Tibial nerve (tissue), 4 donors: ENCODE data around the gene ERG. TPM values are rescaled to one million over a fixed set of nuclear protein-coding genes. Genes with fewer than 3 reads are reported as not detected.

Experiments used
- DNase-seq, 2 donors: peaks; one replicate each; pipeline ENCODE4 v3.0.0-alpha.2; 2019; ENCODE audit warnings: low spot score in 2 of 2
- H3K27ac ChIP-seq, 4 donors: fragments of 200-600 bp; sonication (generic) in 3 of 4; one replicate each; pipeline ENCODE4 v1.5.1; 2017 to 2019; ENCODE audit warnings: mild to moderate bottlenecking in 1 of 4
- H3K27me3 ChIP-seq, 2 donors: fragments of 200-600 bp; sonication (generic) in 1 of 2; one replicate each; pipeline versions ENCODE4 v1.5.1 to v1.6.0; 2017 to 2019
- H3K36me3 ChIP-seq, 3 donors: fragments of 200-600 bp; sonication (generic); one replicate each; pipeline ENCODE4 v1.5.1; 2018 to 2019
- H3K4me1 ChIP-seq, 4 donors: fragments of 200-600 bp; sonication (generic) in 3 of 4; one replicate each; pipeline ENCODE4 v1.5.1; 2017 to 2019
- H3K4me3 ChIP-seq, 4 donors: fragments of 200-600 bp; sonication (generic) in 3 of 4; one replicate each; pipeline ENCODE4 v1.5.1; 2017 to 2019; ENCODE audit warnings: mild to moderate bottlenecking in 1 of 4, moderate library complexity in 1 of 4
- H3K9me3 ChIP-seq, 4 donors: fragments of 200-600 bp; sonication (generic) in 3 of 4; one replicate each; pipeline ENCODE4 v1.5.1; 2017 to 2019
- CTCF ChIP-seq, 5 experiments: fragments of 200-600 bp in 3 of 5; fragments of 450-650 bp in 2 of 5; sonication (generic) in 3 of 5; IDR thresholded peaks; one replicate each; pipeline ENCODE4 v1.5.1; 2016 to 2019; ENCODE audit warnings: antibody characterized with exemption in 5 of 5, mild to moderate bottlenecking in 3 of 5, moderate library complexity in 2 of 5
- EP300 ChIP-seq, 2 donors: sonication (generic); formaldehyde crosslinking; IDR thresholded peaks; one replicate each; pipeline ENCODE4 v1.6.1; 2017; ENCODE audit warnings: antibody characterized with exemption in 2 of 2, mild to moderate bottlenecking in 1 of 2
- POLR2A ChIP-seq, 2 donors: fragments of 450-650 bp; IDR thresholded peaks; one replicate each; pipeline ENCODE4 v1.6.1; 2017; ENCODE audit warnings: antibody characterized with exemption in 2 of 2, mild to moderate bottlenecking in 2 of 2, moderate library complexity in 2 of 2
- WGBS, 2 donors: methylation state at CpG; one replicate each; pipeline ENCODE4 v1.1.5; 2018; 5-methylcytosine and 5-hydroxymethylcytosine counted together
- total RNA-seq, 4 donors: library from RNA; depleted of rRNA; stranded (reverse); fragments of >200 nt; gene quantifications; one replicate each; pipeline ENCODE4 v1.1.0, GENCODE V29; 2016

The ERG gene
- total RNA-seq, 4 donors from 2014 or later = 5.9 to 20.4 (median 17.6) TPM

DNA sequence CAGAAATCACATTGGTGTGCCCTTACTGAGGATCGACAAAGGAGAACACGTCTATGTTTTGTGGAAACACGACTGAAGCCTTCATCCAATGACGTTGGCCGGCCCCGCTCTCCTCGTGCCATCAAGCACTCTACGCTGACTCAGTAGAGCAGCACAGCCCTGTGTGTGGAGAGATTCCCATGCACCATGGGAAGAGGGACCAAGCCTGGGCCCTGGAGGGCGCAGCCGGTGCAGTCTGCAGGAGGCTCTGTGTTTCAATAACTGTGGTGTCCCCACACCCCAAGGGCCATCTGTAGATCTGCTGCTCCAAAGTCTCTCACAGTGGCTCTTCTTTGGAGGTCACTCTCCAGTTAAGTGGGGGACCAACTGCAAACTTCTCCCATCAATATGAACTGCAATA is 144.0 kb downstream of the ERG start:
- H3K4me1 ChIP-seq = peaks cover 0 to 16% (median 0%) of the 10 kb centered on the region in 4 donors
- no peak overlapping the region for H3K4me3 ChIP-seq
- no peaks in the 10 kb centered on the region for H3K9me3 ChIP-seq
- no peak for DNase-seq
- TF ChIP-seq POLR2A (IDR thresholded peaks at IDR 0.05) = no peak
- no peak for TF ChIP-seq CTCF (IDR thresholded peaks at IDR 0.05)
- WGBS, 2 donors = 89 to 95% methylated on average over 10 of the region's 10 CpGs
- no peaks in the 10 kb centered on the region for H3K27me3 ChIP-seq
- no peaks in the 10 kb centered on the region for H3K36me3 ChIP-seq
- no peak overlapping the region for H3K27ac ChIP-seq

- Histone ChIP-seq H3K27me3 (no peaks in the 10 kb centered on the region), H3K9me3 (no peaks in the 10 kb centered on the region), H3K36me3 (no peaks in the 10 kb centered on the region), H3K4me3 (no peak overlapping the region), H3K4me1 (peaks cover 0 to 16% (median 0%) of the 10 kb centered on the region in 4 donors), H3K27ac (no peak overlapping the region)
- TF ChIP-seq CTCF (IDR thresholded peaks at IDR 0.05) (peak; percentile 27 to 53 (median 45)), POLR2A (IDR thresholded peaks at IDR 0.05) (no peak)
- WGBS, 2 donors = 45 to 50% methylated on average over 6 of the region's 6 CpGs
- DNase-seq = peak; percentile 45 to 78
Observed at GRCh38 chr21:38352536-38353219, 145.6 kb downstream of the ERG start.

DNA sequence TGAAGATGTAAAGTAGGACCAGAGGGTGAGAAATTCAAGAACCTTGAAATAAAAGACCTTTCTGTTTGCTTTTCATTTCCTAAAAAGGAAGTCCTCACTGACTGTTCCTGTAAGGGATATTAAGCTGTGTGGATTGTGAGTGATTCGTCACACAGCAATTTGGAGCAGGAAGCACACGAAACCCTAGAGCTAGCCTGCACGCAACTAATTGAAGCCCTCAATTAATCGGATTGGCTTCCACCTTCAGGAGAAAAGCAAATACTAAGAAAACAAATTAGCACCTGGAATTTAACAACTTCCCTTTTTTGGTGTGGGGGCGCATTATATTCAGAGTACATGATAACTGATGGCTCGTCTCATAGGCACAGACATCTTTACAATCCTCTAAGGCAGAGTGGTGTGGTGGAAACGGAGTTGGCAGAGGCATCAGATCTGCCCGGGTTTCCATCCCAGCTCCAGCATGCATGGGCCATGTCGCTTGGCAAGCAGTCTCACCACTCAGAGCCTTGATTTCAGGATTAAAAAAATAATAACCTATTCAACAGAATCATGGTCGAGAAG is 146.2 kb downstream of the ERG start:
- Histone ChIP-seq H3K4me1 (peaks cover 0 to 16% (median 0%) of the 10 kb centered on the region in 4 donors), H3K4me3 (no peak overlapping the region), H3K27me3 (no peaks in the 10 kb centered on the region), H3K9me3 (no peaks in the 10 kb centered on the region), H3K36me3 (no peaks in the 10 kb centered on the region), H3K27ac (peak overlapping the region in 1 of 4 donors; percentile 37)
- WGBS, 2 donors = 55 to 57% methylated on average over 10 of the region's 10 CpGs
- DNase-seq = no peak
- TF ChIP-seq POLR2A (IDR thresholded peaks at IDR 0.05) (no peak), EP300 (IDR thresholded peaks at IDR 0.05) (no peak), CTCF (IDR thresholded peaks at IDR 0.05) (no peak)

- WGBS, 2 donors = 84 to 85% methylated on average over 16 of the region's 16 CpGs
Observed at GRCh38 chr21:38351176-38351959, 146.9 kb downstream of the ERG start.

More at GRCh38 chr21:38351176-38351959, 146.9 kb downstream of the ERG start:
- no peaks in the 10 kb centered on the region for H3K36me3 ChIP-seq
- no peak overlapping the region for H3K4me3 ChIP-seq
- no peak for DNase-seq
- peaks cover 0 to 16% (median 0%) of the 10 kb centered on the region in 4 donors for H3K4me1 ChIP-seq
- H3K27me3 ChIP-seq = no peaks in the 10 kb centered on the region
- H3K27ac ChIP-seq = peak overlapping the region in 1 of 4 donors; percentile 37
- TF ChIP-seq EP300 (IDR thresholded peaks at IDR 0.05) = no peak
- no peak for TF ChIP-seq POLR2A (IDR thresholded peaks at IDR 0.05)
- TF ChIP-seq CTCF (IDR thresholded peaks at IDR 0.05) = no peak
- H3K9me3 ChIP-seq = no peaks in the 10 kb centered on the region
